Keratinocyte (primary cell): ENCODE measurements around the gene NRP2. TPM values are rescaled to one million over a fixed set of nuclear protein-coding genes. Genes with fewer than 3 reads are reported as not detected.

Source experiments
- DNase-seq: peaks from one replicate; pipeline ENCODE4 v3.0.0-alpha.2; 2011; ENCODE audit warnings: low read depth, missing footprints, low spot score
- FAIRE-seq: peaks from 2 replicates; lab custom pipeline; 2011; peaks lifted over from hg19 to GRCh38; lab: Jason Lieb, UNC
- H2AFZ ChIP-seq: 2 replicates; pipeline ENCODE4 v1.6.0; 2012; ENCODE audit warnings: low read length, control low read depth, inconsistent platforms; ENCODE audit not compliant: control insufficient read depth
- H3K27ac ChIP-seq: 2 replicates; pipeline ENCODE4 v1.5.1; 2011; ENCODE audit warnings: low read length; ENCODE audit not compliant: control insufficient read depth, insufficient read depth
- H3K27me3 ChIP-seq: 3 replicates; pipeline ENCODE4 v1.6.0; 2011; ENCODE audit warnings: low read length; ENCODE audit not compliant: control insufficient read depth, insufficient read depth; ENCODE audit errors: extremely low read depth
- H3K36me3 ChIP-seq, 2 experiments: 2 replicates in 1 of 2; 3 replicates in 1 of 2; pipeline ENCODE4 v1.5.1; 2011; ENCODE audit warnings: low read length in 2 of 2, mild to moderate bottlenecking in 1 of 2; ENCODE audit not compliant: control insufficient read depth in 2 of 2, insufficient read depth in 2 of 2; ENCODE audit errors: extremely low read depth in 1 of 2
- H3K4me1 ChIP-seq: 3 replicates; pipeline ENCODE4 v1.5.1; 2011; ENCODE audit warnings: low read length; ENCODE audit not compliant: control insufficient read depth, insufficient read depth; ENCODE audit errors: extremely low read depth
- H3K4me2 ChIP-seq: 3 replicates; pipeline ENCODE4 v1.6.0; 2011; ENCODE audit warnings: low read depth, low read length; ENCODE audit not compliant: control insufficient read depth, insufficient read depth; ENCODE audit errors: extremely low read depth
- H3K4me3 ChIP-seq, 3 experiments: fragments of 200-600 bp in 1 of 3; sonication (generic) in 1 of 3; 2 replicates in 2 of 3; 3 replicates in 1 of 3; pipeline ENCODE4 v1.5.1; 2011 to 2016; ENCODE audit warnings: low read length in 3 of 3, mild to moderate bottlenecking in 3 of 3, control low read depth in 2 of 3, inconsistent platforms in 1 of 3, low read depth in 1 of 3, mixed read lengths in 1 of 3, mixed run types in 1 of 3, moderate library complexity in 1 of 3; ENCODE audit not compliant: control insufficient read depth in 2 of 3, insufficient read depth in 2 of 3; ENCODE audit errors: extremely low read depth in 1 of 3
- H3K79me2 ChIP-seq: 2 replicates; pipeline ENCODE4 v1.6.0; 2012; ENCODE audit warnings: low read length; ENCODE audit not compliant: control insufficient read depth, insufficient read depth
- H3K9ac ChIP-seq: 3 replicates; pipeline ENCODE4 v1.6.0; 2011; ENCODE audit warnings: low read length; ENCODE audit not compliant: control insufficient read depth, insufficient read depth; ENCODE audit errors: extremely low read depth
- H3K9me1 ChIP-seq: 3 replicates; pipeline ENCODE4 v1.6.0; 2011; ENCODE audit warnings: low read length; ENCODE audit not compliant: control insufficient read depth, insufficient read depth; ENCODE audit errors: extremely low read depth
- H3K9me3 ChIP-seq: 2 replicates; pipeline ENCODE4 v1.5.1; 2012; ENCODE audit warnings: low read depth, low read length; ENCODE audit not compliant: control insufficient read depth
- H4K20me1 ChIP-seq: 3 replicates; pipeline ENCODE4 v1.6.0; 2011; ENCODE audit warnings: low read length; ENCODE audit not compliant: control insufficient read depth, insufficient read depth; ENCODE audit errors: extremely low read depth
- EZH2 ChIP-seq: IDR thresholded peaks from one replicate; pipeline ENCODE4 v1.6.1; 2012; ENCODE audit warnings: inconsistent platforms, mild to moderate bottlenecking, low read length, moderate library complexity
- dilution Hi-C: fragments of 300-500 bp; cut with MboI; formaldehyde crosslinking; loops from one replicate; pipeline ENCODE4 v1.7.0; 2020; ENCODE audit warnings: low sequenced_read_pairs; ENCODE audit not compliant: extremely low pct_ligation_motif_present
- polyA plus RNA-seq, 5 experiments: library from polyadenylated mRNA; depleted of rRNA in 3 of 5; stranded (reverse) in 3 of 5; stranded (forward) in 1 of 5; unstranded in 1 of 5; fragments of >200 nt; gene quantifications; 1 replicate in 1 of 5; 2 replicates in 3 of 5; 3 replicates in 1 of 5; pipeline versions ENCODE4 v1.2.1 to v1.2.3, GENCODE V29; 2011 to 2012; ENCODE audit warnings: missing spikeins in 2 of 5, low read depth in 1 of 5, low replicate concordance in 1 of 5
- TF ChIP-seq, protein P1 (sequence below), 3 experiments: IDR thresholded peaks in 1 of 3; conservative IDR thresholded peaks in 1 of 3; optimal IDR thresholded peaks in 1 of 3; 2 replicates in 2 of 3; 3 replicates in 1 of 3; pipeline versions ENCODE3 to v1.5.1; 2011; ENCODE audit warnings: low read length in 3 of 3, mild to moderate bottlenecking in 3 of 3, moderate library complexity in 2 of 3, control low read depth in 1 of 3, inconsistent platforms in 1 of 3; ENCODE audit not compliant: insufficient read depth in 2 of 3; ENCODE audit errors: extremely low read depth in 1 of 3

The NRP2 gene
- polyA plus RNA-seq, 1 donor (not counting 4 experiments of a cell fraction or from before 2014, with no cell fraction given), result 20.6 TPM

DNA sequence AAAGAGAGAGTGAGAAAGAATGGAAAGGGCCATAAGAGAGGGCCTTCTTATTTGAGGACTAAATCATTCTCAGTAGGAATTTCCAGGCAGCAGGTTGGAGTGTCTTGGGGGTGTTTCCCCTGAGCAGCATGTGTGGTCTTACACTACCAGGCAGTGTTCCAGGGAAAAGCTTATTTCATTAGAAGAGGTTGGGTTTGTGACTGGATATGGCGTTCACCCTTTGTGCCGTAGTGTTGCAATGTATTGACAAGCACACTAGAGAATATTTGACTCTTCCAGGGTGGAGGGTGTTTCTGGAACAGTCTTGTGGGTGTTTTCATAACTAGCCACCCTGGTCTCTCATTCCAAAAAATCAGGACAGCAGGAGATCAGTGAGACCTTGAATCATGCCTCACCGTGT lies 105.5 kb downstream of the NRP2 start:
- H3K4me1 ChIP-seq, result no peaks in the 10 kb centered on the region
- TF ChIP-seq, protein P1, sequence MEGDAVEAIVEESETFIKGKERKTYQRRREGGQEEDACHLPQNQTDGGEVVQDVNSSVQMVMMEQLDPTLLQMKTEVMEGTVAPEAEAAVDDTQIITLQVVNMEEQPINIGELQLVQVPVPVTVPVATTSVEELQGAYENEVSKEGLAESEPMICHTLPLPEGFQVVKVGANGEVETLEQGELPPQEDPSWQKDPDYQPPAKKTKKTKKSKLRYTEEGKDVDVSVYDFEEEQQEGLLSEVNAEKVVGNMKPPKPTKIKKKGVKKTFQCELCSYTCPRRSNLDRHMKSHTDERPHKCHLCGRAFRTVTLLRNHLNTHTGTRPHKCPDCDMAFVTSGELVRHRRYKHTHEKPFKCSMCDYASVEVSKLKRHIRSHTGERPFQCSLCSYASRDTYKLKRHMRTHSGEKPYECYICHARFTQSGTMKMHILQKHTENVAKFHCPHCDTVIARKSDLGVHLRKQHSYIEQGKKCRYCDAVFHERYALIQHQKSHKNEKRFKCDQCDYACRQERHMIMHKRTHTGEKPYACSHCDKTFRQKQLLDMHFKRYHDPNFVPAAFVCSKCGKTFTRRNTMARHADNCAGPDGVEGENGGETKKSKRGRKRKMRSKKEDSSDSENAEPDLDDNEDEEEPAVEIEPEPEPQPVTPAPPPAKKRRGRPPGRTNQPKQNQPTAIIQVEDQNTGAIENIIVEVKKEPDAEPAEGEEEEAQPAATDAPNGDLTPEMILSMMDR (optimal IDR thresholded peaks at IDR 0.05 in 1 of 3, IDR thresholded peaks at IDR 0.05 in 1 of 3, conservative IDR thresholded peaks at IDR 0.05 in 1 of 3; ENCODE audit: extremely low read depth in 1 of 3, insufficient read depth in 2 of 3, low read length in 3 of 3), result no peak
- TF ChIP-seq EZH2, result no peak
- H3K36me3 ChIP-seq, result peaks cover 0 to 1% of the 10 kb centered on the region in 2 experiments
- H3K79me2 ChIP-seq, result no peaks in the 10 kb centered on the region
- H3K4me2 ChIP-seq, result no peak overlapping the region
- no peaks in the 10 kb centered on the region for H3K27me3 ChIP-seq
- H3K9ac ChIP-seq, result no peak overlapping the region
- DNase-seq, result no peak
- H3K27ac ChIP-seq, result no peak overlapping the region
- no peaks in the 10 kb centered on the region for H3K9me3 ChIP-seq
- H3K4me3 ChIP-seq, result no peak overlapping the region
- no peaks in the 10 kb centered on the region for H4K20me1 ChIP-seq
- no peaks in the 10 kb centered on the region for H3K9me1 ChIP-seq
- dilution Hi-C loops, result no loop called here
- no peak for FAIRE-seq
- no peak overlapping the region for H2AFZ ChIP-seq

DNA sequence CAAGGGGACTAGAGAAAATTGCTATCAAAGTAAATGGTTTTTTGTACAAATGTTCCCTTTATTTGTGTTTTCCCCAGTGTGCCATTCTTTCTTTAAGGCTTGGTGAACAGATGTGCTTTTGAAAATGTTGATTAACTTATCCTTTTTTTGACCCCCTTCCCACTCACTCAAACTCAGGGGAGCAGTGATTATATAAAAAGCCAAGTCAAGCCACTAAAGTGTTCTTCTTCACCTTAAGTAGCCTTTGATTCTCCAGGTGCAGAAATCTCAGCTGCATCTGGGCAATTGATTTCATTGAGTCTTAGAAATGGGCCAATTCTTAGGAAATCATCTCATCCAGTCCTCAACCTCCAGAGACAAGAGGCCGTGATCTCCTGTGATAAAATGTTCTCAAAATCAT lies 107.6 kb downstream of the NRP2 start:
- dilution Hi-C loops, result no loop called here
- FAIRE-seq (no peak), DNase-seq (no peak)
- TF ChIP-seq EZH2, result no peak
- TF ChIP-seq, protein P1 (optimal IDR thresholded peaks at IDR 0.05 in 1 of 3, IDR thresholded peaks at IDR 0.05 in 1 of 3, conservative IDR thresholded peaks at IDR 0.05 in 1 of 3; ENCODE audit: extremely low read depth in 1 of 3, insufficient read depth in 2 of 3, low read length in 3 of 3), result no peak
- Histone ChIP-seq H3K27ac (no peak overlapping the region), H2AFZ (no peak overlapping the region), H3K9me1 (no peaks in the 10 kb centered on the region), H3K79me2 (no peaks in the 10 kb centered on the region), H4K20me1 (no peaks in the 10 kb centered on the region), H3K9ac (no peak overlapping the region), H3K9me3 (no peaks in the 10 kb centered on the region), H3K4me2 (no peak overlapping the region), H3K4me1 (no peaks in the 10 kb centered on the region), H3K4me3 (no peak overlapping the region), H3K27me3 (no peaks in the 10 kb centered on the region), H3K36me3 (peaks cover 0 to 1% of the 10 kb centered on the region in 2 experiments)
